AG20443 (cell line): ENCODE data around the gene ZCCHC17.
A peak's percentile ranks its signal among the peaks of the same experiment; 100 is the strongest.

Source experiments
- DNase-seq: peaks from one replicate; pipeline ENCODE4 v3.0.0; 2012; ENCODE audit warnings: low spot score, mixed read lengths

ZCCHC17 gene

GRCh38 chr1:31396633-31397351 lies 100.0 kb downstream of the ZCCHC17 start:
- peak; percentile 82 for DNase-seq

- DNase-seq = peak; percentile 54
These were observed 100.7 kb downstream of the ZCCHC17 start for GRCh38 chr1:31397360-31398095.

DNA sequence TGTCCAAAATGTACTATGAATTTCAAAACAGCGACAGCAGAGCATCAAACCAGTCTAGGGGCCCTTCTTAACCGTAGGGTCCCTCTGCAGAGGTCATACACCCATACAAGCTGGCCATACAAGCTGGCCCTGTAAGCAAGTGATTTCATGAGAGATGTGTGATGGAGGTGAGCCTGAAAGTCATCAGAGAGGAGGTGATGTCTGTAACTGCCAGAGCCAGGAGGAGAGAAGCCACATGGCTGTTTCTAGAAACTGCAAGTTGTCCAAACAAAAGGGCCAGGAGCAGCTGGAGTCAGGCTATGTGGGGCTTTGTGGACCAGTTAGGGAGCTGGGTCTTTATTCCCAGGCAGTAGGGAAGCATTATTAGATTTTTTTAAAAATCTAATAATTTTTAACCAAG lies 101.4 kb downstream of the ZCCHC17 start:
- DNase-seq = no peak

DNA sequence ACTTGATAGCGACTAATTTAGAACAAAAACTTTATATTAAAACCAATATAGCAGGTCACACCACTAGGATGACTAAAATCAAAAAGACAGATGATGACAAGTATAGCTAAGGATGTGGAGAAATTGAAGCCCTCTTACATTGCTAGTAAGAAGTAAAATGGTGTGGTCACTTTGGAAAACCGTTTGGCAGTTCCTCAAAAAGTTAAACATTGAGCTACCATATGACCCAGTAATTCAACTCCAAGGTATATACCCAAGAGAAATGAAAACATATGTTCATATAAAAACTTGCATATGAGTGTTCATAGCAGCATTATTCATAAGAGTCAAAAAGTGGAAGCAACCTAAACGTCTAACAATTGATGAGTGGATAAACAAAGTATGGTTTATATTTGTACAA lies 103.1 kb downstream of the ZCCHC17 start:
- no peak for DNase-seq

GRCh38 chr1:31400393-31400792 lies 103.6 kb downstream of the ZCCHC17 start:
- DNase-seq = no peak

GRCh38 chr1:31401241-31401640 lies 104.4 kb downstream of the ZCCHC17 start:
- DNase-seq = no peak

GRCh38 chr1:31405578-31406245 lies 108.9 kb downstream of the ZCCHC17 start:
- DNase-seq = no peak

DNA sequence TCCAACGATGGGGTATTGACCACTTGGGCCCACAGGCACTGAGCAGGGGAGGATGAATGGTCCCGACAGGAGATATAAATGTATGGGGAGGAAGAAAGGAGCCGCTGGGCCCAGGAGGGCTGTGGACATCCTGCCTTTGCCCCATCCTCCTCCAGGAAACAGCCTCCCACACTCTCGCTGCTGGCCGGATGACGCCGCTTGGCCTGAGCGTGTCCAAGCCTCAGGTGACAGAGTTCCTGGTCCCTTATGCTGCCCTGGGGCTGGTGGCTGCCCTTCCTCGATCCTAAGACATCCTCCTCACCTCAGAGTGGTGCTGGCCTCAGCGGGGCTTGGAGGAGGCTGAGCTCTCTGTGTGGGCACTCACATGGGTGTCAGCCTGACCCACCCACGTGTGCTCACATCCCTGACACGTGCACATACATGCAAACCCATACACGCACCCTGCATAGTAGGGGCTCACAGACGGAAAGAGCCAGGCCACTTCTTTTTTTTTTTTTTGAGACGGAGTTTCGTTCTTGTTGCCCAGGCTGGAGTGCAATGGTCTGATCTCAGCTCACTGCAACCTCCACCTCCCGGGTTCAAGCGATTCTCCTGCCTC lies 110.3 kb downstream of the ZCCHC17 start:
- DNase-seq = no peak

DNA sequence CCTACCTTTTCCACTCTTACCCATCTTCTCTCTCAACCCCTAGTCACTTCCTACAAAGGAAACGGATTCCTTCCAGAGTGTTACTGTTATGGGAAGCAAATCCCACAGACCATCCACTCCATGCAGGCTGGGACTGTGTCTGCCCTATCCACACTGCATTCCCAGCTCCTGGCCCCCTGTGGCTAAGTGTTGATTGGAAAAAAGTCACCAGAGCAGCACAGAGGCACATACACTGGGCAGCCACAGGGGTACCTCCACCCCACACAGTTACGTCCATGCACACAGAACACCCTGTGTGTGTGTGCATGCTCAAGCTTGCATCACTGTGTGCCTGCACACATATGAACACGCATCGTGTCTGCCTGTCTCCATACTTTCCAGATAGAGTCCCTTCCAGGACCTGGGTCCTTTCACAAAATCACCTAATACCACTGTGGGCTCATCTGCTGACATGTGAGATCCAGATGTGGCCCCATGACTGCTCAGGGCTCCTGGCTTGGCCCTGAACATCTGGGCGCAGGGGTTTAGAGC lies 112.0 kb downstream of the ZCCHC17 start:
- DNase-seq = no peak

DNA sequence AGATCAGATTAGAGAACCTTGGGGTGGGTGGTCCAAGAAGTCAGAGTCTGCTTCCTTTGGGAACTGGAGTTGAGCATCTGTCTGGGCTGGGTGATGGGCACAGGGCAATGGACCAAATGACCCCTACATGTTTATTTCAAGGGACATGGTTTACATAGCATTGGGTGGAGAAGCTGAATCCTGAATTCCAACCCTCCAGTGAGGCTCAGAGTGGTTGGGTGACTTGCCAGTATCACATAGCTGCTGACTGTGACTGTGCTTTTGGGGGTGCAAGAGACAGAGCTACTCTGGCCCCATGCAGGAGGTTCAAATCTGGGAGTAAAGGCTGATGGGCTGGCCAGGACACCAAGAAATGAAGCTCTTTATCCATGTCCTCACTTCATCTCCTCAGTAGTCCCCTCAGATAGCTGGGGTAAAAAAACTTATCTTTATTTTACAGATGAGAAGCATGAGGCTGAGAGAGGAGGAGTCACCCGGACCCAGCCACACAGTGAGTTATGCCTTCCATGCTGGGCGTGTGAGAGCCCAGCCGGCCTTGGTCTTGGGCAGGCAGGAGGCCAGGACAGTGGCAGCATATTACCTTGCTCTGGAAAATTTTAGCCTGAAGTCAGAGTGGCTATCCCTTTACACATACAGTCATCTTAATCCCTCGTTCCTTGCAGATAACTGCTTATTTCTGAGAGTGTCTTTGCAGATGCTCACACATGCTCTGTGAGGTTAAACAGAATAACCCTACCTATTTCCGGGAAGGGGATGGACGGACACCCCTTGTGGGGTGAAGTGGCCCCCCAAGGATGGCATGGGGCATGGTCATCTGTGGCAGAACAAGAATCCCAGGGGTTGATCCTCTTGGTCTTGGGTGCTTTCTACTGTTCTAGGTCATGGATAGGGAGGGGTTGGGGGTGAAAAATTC lies 113.4 kb downstream of the ZCCHC17 start:
- no peak for DNase-seq

- DNase-seq = no peak
These were observed 114.0 kb downstream of the ZCCHC17 start for GRCh38 chr1:31410871-31411270.

GRCh38 chr1:31412205-31412604 lies 115.4 kb downstream of the ZCCHC17 start:
- no peak for DNase-seq

GRCh38 chr1:31412732-31413404 lies 116.0 kb downstream of the ZCCHC17 start, which contains the start of gene SERINC2:
Gene SERINC2 (plus strand): TSS chr1:31413213. CDS start chr1:31413266, 53 bp downstream.
- DNase-seq = peak; percentile 83

DNA sequence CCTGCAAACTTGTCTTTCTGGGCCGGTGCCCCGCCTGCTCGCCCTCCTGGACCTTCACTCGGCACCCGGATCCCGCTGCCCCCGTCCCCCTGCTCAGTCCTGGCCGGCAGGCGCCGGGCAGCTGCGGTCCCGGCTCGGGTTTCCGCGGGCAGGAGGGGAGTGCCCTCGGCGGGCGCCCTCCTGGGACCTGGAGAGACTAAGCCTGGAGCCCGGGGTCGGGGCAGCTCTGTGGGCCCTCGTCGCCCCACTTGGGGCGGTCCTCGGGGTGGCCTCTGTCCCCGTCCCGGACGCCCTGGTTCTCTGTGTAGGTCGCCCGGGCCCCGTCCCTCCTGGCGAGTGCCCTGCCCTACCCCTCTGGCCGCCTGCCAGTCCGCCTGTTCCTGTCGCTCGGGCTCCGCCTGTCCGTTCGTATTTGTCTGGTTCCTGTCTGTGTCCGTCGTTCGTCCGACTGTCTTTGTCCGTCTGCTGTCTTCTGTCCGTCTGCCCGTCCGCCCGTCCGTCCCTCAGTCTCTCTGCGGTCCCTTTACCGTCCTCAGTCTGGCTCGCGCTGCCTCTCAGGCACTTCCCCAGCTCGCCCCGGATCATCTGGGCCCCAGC lies 116.7 kb downstream of the ZCCHC17 start:
- peak; percentile 68 for DNase-seq
